ENCODE results near the gene TRMO.
"Not testable (repeated sequence)": the region's sequence is repeated elsewhere in the genome, so short reads cannot be mapped to it uniquely, and the experiment has no call there.

The TRMO gene, protein sequence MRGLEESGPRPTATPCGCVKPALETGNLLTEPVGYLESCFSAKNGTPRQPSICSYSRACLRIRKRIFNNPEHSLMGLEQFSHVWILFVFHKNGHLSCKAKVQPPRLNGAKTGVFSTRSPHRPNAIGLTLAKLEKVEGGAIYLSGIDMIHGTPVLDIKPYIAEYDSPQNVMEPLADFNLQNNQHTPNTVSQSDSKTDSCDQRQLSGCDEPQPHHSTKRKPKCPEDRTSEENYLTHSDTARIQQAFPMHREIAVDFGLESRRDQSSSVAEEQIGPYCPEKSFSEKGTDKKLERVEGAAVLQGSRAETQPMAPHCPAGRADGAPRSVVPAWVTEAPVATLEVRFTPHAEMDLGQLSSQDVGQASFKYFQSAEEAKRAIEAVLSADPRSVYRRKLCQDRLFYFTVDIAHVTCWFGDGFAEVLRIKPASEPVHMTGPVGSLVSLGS

DNA sequence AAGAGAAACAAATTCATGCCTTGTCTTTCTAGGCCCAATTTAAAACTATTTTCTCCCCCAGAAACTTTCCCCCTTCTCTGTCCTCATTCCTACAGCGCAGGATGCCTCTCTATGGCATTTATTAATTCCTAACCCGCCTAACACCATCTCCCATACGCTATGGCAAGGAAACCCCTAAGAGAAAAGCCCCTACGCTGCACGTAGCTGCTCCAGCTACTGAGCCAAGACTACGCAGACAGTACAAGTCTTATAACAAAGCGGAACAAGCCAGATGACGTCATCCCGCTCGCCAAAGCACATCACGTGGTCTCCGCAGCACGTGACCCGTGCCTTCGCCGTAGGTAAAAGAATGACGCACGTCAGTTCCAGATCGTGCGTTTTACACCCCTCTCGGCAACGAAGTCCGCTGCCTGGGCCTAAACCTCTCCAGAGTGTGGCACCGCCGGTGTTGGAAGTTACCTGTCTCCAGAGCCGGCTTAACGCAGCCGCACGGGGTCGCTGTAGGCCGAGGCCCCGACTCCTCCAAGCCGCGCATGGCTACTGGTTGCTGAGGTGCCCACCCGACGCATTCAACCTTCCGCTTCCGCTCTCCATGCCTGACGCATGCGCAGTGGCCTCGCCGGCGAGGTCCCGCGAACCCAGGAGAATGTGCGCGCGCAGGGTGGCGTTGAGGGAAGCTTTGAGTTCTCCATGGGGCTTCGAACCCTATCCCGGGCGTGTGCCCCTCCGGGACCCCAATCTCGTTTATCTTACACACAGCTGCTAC is at the start of gene TRMO:
Gene TRMO (minus strand): TSS at position 542 of the 766 bp plus-strand sequence. CDS start 7 bp downstream, at position 535.
- peak; percentile 98 for DNase-seq

DNA sequence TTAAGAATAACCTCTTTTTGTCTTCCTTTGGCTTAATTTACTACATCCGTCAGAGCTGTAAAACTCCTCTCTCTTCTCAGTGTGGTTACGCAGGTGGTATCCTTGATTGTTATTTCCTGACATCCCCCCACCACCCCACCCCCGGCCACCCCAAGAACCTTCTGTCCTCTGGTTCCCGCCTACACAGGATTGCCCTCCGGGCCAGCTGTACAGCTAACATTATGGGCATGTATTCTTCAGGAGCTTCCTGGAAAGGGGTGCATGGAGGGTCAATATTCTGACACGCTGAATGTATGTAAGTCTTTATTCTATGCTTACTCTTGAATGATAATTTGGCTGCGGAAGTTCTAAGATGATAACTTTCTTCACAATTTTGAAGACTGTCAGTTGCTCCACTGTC is 47.9 kb upstream of the TRMO start:
- DNase-seq, result no peak

DNA sequence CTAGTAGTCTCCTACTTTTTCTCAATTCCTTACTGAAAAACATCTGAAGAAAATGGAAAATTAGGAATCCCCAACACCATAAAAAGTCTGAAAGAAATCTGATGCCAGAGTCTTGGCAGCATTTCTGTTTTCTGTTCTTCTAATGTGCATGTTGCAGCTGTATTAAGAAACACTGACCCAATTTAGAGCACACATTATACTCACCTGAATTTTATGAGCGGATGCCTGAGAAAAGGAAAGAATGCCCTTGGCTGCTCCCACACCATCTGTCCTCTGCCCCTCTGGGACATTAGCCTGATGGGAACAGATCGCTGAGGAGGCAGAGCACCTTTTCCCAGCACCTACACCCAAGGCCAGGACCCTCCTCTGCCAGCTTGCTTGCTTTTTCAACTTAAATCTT is 46.7 kb upstream of the TRMO start:
- no peak for DNase-seq

DNA sequence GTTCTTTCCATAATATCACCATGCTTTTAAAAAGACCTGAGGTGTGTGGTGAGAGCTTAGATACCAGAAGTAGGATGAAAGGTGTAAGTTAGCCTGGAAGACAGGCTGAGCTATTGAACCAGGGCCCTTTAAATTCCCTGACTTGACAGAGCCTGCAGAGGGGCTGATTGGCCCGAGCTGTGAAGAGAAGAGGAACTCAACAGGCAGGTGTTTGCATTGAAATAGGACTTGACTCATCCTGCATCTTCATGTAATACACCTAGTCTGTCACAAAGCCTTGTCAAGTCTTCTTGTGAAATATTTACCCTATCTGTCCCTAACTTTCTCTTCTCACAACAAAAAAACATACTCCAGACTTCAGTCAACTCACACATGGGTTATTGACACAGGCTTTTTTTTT is 44.2 kb upstream of the TRMO start:
- DNase-seq, result no peak

DNA sequence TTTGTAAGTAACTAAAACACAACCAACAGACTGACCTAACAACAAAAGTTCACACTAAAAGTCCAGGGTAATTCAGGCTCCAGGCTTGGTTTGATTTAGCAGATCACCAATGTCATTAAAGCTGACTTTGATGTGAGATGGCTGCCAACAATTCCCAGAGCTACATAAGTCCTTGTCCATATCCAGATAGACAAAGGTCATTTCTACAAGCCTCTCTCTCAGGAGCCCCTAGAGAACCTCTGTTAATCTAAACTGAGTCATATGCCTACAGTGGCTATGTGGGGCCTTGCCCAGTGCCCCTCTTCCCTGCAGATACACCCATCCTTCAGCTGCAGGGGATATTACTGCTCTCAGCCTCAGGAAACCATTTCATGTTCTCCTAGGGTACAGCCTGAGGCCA is 42.6 kb upstream of the TRMO start:
- no peak for DNase-seq

DNA sequence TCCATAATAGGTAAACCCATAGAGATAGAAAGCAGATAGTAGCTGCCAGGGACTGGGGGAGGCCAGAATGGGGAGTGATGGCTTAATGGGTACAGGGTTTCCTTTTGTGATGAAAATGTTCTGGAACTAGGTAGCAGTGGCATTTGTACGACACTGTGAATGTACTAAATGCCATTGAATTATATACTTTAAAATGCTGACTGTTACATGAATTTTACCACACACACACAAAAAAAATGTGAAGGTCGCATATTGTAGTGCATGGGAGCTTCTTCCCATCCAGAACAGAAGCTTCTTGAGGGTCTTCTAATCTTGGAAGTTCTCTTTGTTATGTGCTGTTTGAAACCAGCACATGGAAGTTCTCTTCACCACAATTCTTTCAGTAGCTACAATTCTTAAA is 40.9 kb upstream of the TRMO start:
- DNase-seq, result no peak

DNA sequence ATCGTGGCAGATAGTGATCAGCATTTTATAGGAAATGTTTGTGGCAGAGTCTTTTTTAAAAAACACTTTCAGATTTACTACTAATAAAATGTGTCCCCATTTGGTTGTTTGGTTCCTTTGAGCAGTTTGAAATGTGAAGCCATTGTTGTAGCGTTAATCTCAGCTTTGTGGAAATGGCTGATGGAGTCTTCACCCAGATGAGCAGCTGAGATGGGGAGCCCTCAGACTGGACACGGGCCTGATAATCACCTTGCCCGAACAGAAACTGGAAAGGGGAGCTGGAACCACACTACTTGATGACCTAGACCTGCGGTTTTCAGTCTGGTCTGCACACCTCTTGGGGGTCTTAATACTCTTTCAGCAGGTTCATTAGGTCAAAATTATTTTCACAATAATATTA is 40.3 kb upstream of the TRMO start:
- no peak for DNase-seq

DNA sequence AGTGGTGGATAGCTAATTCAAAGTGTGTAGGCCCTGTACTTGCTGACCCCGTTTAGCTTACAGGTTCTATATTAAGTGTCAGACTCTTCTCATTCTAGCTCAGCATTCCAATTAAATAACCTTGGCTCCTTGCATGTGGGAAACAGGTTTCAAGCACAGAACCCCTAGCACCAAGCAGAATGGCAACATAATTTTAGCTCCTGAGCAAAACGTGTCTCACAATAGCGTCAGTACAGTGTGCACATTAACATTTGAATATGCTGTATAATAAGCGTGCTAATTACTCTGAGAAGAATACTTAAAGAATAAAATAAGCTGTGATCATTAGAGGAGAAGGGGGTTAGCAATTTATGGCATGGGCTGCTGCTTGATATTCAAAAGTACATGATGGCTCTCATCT is 39.8 kb upstream of the TRMO start:
- DNase-seq, result no peak

DNA sequence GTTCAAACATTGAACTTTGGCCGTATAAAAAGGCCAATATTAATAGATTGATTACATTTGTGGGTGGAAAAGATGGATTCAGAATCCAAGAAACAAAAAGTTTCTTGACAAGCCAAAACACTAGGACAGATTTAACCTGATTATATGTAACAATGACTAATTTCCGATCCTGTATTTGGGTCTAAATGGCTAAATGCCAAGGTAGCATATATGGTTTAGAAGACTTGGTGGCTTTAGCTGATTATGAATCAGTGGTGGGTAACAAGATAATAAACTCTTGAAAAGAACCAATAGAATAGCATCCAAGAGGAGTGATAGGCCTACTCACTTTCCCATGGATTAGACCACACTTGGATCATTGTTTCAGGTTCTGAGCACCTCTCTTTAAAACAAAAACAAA is 39.1 kb upstream of the TRMO start:
- DNase-seq, result no peak

DNA sequence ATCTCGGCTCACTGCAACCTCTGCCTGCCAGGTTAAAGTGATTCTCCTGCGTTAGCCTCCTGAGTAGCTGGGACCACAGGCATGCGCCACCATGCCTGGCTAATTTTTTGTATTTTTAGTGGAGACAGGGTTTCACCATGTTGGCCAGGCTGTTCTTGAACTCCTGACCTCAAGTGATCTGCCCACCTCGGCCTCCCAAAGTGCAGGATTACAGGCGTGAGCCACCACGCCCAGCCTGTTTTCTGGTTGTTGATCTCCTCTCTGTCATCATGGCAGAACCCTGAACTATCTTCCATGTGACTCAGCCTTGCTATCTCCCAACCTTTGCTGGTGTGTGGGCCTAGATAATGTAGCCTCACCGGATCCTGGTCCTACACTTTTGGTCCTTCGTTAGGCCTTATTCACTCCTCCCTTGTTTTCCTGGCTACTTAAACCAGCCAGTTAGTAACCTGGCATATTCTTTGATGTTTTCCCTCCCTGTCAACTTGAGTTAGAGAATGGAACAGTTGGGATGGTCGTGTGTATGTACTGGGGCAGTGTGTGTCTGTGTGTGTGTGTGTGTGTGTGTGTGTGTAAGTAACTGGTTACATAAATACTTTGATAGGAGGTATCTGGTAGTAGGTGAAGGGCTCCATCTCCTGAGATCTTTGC is 38.5 kb upstream of the TRMO start:
- not testable (repeated sequence) for DNase-seq

DNA sequence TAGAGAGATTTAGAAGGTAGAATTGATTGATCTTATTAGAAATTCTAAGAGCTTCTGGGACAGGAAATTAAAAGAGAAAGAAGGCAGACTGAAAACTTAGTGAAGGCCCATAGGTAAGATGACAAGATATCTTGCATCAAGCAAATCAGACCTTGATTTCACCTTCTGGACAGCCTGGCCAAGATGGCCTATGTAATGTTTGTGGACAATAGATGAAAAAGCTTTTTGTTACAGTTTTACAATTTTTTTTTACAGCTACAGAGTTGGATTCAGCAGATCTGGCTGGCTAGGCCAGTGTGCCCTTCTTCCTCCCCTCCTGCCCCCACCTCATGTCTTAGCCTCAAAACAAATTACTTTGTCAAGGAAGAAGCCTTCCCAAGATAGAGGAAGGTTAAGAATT is 37.3 kb upstream of the TRMO start:
- no peak for DNase-seq

DNA sequence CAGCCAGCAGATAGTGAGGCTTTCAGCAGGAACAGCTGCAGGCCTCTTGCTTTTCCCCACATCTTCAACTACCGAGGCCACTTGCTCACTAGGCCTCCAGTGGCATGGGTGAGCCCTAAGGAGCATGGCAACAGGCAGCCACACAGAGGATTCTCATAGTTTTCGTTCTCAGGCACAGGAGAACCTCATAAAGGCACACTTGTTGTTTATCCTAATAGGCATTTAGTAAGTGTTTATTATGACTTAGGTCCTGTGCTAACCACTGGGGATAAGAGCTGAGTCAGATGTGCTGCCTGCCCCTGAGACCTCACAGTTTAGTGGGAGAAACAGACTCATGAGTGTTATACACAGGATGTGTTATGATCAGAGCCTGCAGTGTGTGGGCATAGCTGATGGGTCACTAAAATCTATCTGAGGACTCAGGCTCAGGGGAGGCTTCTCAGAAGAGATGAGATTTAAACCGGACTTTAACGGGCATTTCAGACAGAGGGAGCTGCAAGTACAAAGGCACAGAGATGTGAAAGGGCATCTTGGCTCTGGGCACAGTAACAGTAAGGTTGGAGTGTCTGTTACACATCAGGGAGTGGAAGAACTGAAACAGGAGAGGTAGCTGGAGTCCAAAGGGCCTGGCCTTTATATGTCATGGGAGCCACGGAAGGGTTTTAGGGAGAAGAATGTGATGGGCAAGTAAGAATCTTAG is 36.7 kb upstream of the TRMO start:
- no peak for DNase-seq

DNA sequence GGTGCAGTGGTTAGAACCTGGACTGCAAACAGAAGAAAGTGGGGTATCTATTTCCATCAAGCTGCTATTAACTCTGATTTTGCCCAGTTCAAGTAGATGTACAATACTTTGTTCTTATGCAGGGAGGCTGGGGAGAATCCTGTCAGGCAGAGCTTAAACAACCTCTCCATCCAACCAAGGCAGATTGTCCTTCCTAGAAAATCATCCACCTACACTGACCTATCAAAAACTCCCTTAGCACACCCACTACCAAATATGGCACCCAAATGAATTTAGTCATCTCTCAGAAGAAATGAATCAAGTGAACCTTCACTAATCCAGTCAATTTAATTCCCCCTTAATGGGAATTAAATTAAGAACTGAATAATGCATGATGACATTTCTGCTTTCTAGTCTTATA is 34.0 kb upstream of the TRMO start:
- no peak for DNase-seq

DNA sequence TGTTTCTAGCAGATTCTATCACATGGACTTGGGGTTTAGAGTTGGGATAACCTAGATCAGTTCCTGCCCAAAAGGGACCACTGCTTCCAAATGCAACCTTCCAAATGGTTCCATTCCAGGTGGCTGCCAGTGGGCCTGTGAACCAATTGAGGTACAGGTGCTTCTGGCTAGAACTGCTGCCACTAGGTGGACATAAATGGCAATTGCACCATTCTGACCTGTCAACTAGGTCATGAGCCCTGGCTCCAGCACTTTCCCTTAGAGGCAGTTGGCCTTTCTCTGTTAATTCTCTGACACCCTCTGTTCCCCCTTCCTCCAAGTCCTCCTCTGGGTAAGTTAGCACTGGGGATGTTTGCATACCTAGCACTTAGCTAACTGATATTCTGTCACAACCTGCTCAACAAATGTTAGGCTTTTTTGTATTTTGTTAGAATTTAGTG is 32.3 kb upstream of the TRMO start:
- peak; percentile 41 to 55 for DNase-seq

DNA sequence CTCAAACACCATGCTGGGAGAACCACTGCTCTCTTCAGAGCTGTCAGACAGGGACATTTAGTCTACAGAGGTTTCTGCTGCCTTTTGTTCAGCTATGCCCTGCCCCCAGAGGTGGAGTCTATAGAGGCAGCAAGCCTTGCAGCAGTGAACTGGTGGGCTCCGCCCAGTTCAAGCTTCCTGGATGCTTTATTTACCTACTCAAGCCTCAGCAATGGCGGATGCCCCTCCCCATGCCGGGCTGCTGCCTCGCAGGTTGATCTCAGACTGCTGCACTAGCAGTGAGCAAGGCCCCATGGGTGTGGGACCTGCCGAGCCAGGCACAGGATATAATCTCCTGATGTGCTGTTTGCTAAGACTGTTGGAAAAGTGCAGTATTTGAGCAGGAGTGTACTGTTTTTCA is 28.6 kb upstream of the TRMO start:
- not testable (repeated sequence) for DNase-seq

DNA sequence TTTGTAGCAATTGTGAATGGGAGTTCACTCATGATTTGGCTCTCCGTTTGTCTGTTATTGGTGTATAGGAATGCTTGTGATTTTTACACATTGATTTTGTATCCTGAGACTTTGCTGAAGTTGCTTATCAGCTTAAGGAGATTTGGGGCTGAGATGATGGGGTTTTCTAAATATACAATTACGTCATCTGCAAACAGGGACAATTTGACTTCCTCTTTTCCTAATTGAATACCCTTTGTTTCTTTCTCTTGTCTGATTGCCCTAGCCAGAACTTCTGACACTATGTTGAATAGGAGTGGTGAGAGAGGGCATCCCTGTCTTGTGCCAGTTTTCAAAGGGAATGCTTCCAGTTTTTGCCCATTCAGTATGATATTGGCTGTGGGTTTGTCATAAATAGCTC is 24.8 kb upstream of the TRMO start:
- not testable (repeated sequence) for DNase-seq

DNA sequence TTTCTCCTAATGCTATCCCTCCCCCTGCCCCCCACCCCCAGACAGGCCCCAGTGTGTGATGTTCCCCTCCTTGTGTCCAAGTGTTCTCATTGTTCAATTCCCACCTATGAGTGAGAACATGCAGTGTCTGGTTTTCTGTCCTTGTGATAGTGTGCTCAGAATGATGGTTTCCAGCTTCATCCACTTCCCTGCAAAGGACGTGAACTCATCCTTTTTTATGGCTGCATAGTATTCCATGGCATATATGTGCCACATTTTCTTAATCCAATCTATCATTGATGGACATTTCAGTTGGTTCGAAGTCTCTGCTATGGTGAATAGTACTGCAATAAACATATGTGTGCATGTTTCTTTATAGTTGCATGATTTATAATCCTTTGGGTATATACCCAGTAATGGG is 23.2 kb upstream of the TRMO start:
- DNase-seq, result not testable (repeated sequence)

DNA sequence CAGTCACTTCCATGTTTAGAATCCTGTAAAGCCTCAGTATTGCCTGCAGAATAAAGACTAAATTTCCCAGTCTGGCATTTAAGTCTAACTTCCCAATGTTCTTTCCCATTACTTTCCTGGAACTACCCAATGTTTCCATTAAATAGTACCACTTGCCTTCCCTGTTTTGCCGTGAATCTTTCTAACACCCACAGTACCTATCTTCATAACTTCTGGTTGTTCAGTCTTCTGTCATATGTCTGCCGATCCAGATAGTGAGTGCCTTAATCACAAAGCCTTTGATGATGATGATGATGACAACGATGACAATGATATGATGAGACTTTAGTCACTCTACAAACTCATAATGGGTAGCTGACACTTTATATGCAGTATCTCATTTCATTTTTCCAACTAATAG is 22.3 kb upstream of the TRMO start:
- no peak for DNase-seq

DNA sequence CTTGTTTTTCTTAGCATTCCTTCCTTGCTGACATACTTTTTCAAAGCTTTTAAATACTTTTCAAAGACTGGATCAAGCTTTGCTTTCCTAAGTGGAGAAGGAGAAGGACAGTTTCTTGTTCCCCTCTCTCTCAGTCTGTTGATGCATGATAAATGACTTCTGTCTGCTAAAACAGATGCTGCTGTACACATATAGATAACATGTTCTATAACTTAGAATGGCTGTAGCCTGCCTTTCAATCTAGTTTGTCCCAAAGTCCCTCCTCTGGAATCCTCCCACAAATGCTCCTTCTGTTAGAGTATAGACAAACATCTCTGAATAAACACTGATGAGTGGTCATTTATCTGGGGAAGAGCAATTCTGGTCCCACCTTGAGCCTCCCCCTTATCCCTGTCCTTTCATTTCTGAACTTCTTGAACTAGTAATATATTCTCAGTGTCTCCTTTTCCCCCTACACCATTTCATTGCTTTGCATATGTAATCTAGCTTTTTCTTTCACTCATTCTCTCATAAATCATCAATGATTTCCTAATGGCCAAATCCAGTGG is 21.1 kb upstream of the TRMO start:
- no peak for DNase-seq

DNA sequence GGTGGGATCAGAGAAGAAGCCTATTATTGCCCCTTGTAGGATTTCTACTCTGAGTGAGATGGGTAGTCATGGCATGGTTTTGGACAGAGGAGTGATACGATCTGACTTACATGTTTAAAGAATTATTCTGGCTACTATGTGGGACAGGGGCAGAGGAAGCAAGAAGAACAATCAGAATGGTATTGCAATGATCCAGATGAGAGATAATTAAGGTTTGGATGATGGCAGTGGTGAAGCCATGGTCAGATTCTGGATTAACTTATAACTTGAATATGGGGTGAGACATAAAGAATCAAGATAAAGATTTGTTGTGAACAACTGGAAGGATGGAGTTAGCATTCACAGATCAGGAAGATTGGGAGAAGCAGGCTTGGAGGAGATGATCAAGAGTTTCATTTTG is 19.0 kb upstream of the TRMO start:
- DNase-seq, result no peak

DNA sequence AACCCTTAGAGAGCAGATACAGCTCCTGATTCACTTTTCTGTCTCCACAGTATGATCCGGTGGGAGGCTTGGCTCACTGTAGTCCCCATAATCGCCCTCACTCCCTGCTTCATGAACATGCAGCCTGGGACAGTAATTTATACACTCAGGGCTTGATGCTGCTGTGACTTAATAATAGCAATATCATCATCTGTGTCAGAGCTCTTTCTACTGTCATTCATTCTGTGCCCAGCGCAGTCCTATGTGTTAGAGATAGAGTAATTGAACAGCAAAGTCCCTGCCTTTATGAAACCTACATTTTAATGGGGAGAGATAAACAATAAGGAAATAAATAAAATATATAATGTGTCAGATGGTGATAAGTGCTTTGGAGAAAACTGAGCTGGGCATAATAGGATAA is 18.4 kb upstream of the TRMO start:
- DNase-seq, result no peak

DNA sequence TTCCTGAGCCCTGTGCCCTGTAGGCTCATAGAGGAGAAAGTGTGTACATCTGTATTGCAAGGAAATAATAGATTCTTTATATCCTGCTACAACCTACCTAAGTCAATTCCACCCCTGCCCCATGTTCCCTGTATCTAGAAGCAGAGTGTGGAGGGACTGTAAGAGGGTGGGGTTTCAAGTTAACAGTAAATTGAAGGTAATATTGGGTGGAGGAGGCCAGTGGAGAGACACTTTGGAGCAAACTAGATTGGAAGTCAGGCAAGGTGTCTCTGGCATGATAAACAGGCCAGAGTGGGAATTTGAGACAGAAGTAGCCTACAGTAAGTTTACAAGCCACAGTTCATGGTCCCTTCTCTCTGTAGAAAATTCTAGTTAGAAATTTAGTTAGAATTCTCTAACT is 17.9 kb upstream of the TRMO start:
- DNase-seq, result no peak
